ENCODE measurements around the gene SGMS1. TPM values are rescaled to one million over a fixed set of nuclear protein-coding genes. Genes with fewer than 3 reads are reported as not detected.
A peak's percentile ranks its signal among the peaks of the same experiment; 100 is the strongest.

Gene SGMS1
- total and polyA plus RNA-seq, 2 donors from 2014 or later, result 13.6 to 100 TPM

- no peak for TF ChIP-seq CTCF (IDR thresholded peaks at IDR 0.05; ENCODE audit: borderline replicate concordance, extremely low read depth, insufficient read depth)
- no peaks in the 10 kb centered on the region for H3K36me3 ChIP-seq (ENCODE audit: control insufficient read depth in 2 of 3, insufficient read depth in 3 of 3, low read length in 3 of 3)
- H3K4me1 ChIP-seq (ENCODE audit: control insufficient read depth in 2 of 3, insufficient read depth in 2 of 3, low read depth in 1 of 3, low read length in 3 of 3), result peaks cover 0 to 20% (median 10%) of the 10 kb centered on the region in 3 donors
- intact Hi-C loops (cut with DNase I), result no loop called here
- no peak overlapping the region for H3K27ac ChIP-seq (ENCODE audit: low read depth in 2 of 2, low read length in 2 of 2)
- H3K9ac ChIP-seq (ENCODE audit: low read length in 3 of 3), result no peak overlapping the region
- no peaks in the 10 kb centered on the region for H3K27me3 ChIP-seq (ENCODE audit: control insufficient read depth, insufficient read depth, low read length)
- DNase-seq (no peak), FAIRE-seq (no peak)
- H3K4me3 ChIP-seq (ENCODE audit: low read length in 3 of 3), result no peak overlapping the region
- H3K9me3 ChIP-seq (ENCODE audit: control insufficient read depth in 2 of 3, insufficient read depth in 1 of 3, low read length in 3 of 3), result no peaks in the 10 kb centered on the region
Measured at GRCh38 chr10:50619166-50619565, 4.6 kb downstream of the SGMS1 start.

GRCh38 chr10:50618624-50619023 is 5.1 kb downstream of the SGMS1 start:
- no peak overlapping the region for H3K9ac ChIP-seq (ENCODE audit: low read length in 3 of 3)
- FAIRE-seq (no peak), DNase-seq (peak in 2 of 5 donors; percentile 40 to 42)
- no peaks in the 10 kb centered on the region for H3K9me3 ChIP-seq (ENCODE audit: control insufficient read depth in 2 of 3, insufficient read depth in 1 of 3, low read length in 3 of 3)
- H3K27ac ChIP-seq (ENCODE audit: low read depth in 2 of 2, low read length in 2 of 2), result no peak overlapping the region
- H3K27me3 ChIP-seq (ENCODE audit: control insufficient read depth, insufficient read depth, low read length), result no peaks in the 10 kb centered on the region
- no peak for TF ChIP-seq CTCF (IDR thresholded peaks at IDR 0.05; ENCODE audit: borderline replicate concordance, extremely low read depth, insufficient read depth)
- no peaks in the 10 kb centered on the region for H3K36me3 ChIP-seq (ENCODE audit: control insufficient read depth in 2 of 3, insufficient read depth in 3 of 3, low read length in 3 of 3)
- intact Hi-C loops (cut with DNase I), result no loop called here
- H3K4me1 ChIP-seq (ENCODE audit: control insufficient read depth in 2 of 3, insufficient read depth in 2 of 3, low read depth in 1 of 3, low read length in 3 of 3), result peaks cover 0 to 22% (median 15%) of the 10 kb centered on the region in 3 donors
- H3K4me3 ChIP-seq (ENCODE audit: low read length in 3 of 3), result peak overlapping the region in 1 of 3 donors; percentile 7

- intact Hi-C loops (cut with DNase I), result no loop called here
Measured at GRCh38 chr10:50615658-50616057, 8.1 kb downstream of the SGMS1 start.

More at GRCh38 chr10:50615658-50616057, 8.1 kb downstream of the SGMS1 start:
- no peak for TF ChIP-seq CTCF (IDR thresholded peaks at IDR 0.05; ENCODE audit: borderline replicate concordance, extremely low read depth, insufficient read depth)
- Histone ChIP-seq H3K36me3 (ENCODE audit: control insufficient read depth in 2 of 3, insufficient read depth in 3 of 3, low read length in 3 of 3) (no peaks in the 10 kb centered on the region), H3K9me3 (ENCODE audit: control insufficient read depth in 2 of 3, insufficient read depth in 1 of 3, low read length in 3 of 3) (no peaks in the 10 kb centered on the region), H3K4me1 (ENCODE audit: control insufficient read depth in 2 of 3, insufficient read depth in 2 of 3, low read depth in 1 of 3, low read length in 3 of 3) (peaks cover 0 to 35% (median 20%) of the 10 kb centered on the region in 3 donors), H3K27ac (ENCODE audit: low read depth in 2 of 2, low read length in 2 of 2) (no peak overlapping the region), H3K27me3 (ENCODE audit: control insufficient read depth, insufficient read depth, low read length) (no peaks in the 10 kb centered on the region), H3K9ac (ENCODE audit: low read length in 3 of 3) (no peak overlapping the region), H3K4me3 (ENCODE audit: low read length in 3 of 3) (no peak overlapping the region)
- no peak for DNase-seq
- no peak for FAIRE-seq
